Ovary (tissue), 3 donors: ENCODE measurements around the gene SERPINB6.
"Not testable (repeated sequence)": the region's sequence is repeated elsewhere in the genome, so short reads cannot be mapped to it uniquely, and the experiment has no call there.

ENCODE experiments used
- CTCF ChIP-seq, 3 donors: fragments of 450-650 bp in 2 of 3; fragments of 200-600 bp in 1 of 3; IDR thresholded peaks; one replicate each; pipeline versions ENCODE4 v1.5.1 to v1.8.0; 2016 to 2022; ENCODE audit warnings: antibody characterized with exemption in 3 of 3, mild to moderate bottlenecking in 1 of 3
- POLR2A ChIP-seq: fragments of 450-650 bp; IDR thresholded peaks from one replicate; pipeline ENCODE4 v1.6.1; 2017; ENCODE audit warnings: antibody characterized with exemption, mild to moderate bottlenecking, moderate library complexity
- donor health status: DM: no; HTN: no; CAD: no.

DNA sequence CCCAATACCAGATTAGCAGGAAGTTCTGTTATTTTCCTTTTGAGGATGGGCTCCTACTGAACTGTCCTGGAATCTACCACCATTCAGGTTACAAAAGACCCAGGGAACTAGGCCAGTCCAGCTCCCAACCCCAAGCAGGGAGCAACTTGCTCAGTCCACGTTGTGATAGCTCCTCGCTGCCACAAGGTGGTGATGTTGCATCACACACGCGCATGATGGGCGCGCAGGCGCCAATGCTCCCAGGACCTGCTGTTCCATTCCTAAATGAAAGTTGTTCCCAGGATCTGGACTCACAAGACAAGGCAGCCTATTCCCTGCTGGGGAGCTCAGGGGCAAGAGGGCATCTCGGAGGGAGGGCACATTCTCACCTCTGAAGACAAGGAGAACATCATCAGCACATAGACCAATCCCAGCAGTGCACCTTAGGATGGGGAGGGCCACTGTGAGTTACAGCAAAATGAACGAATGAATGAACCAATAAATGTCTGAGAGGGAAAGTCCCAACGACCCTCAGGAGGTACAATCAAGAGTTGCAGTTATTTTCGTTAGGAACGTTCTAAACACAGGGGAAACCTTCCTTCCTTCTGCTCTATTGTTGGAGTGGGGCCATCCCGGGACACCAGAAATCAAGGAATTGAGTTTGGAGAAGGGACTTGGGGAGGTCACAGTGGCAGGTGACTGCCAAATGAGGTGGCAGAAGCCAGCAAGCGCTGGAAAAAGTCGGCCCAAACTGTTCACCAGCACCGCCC, 27.1 kb upstream of the SERPINB6 start:
- peak in 2 of 3 donors; percentile 81 to 89 for TF ChIP-seq CTCF (IDR thresholded peaks at IDR 0.05)
- not testable (repeated sequence) for TF ChIP-seq POLR2A
